GM23248 (cell line): Measurements from ENCODE around the gene GFRA1.

Experiments used
- EZH2 ChIP-seq: fragments of 200-600 bp; sonication (generic); IDR thresholded peaks from 2 replicates; pipeline ENCODE4 v1.6.1; 2018; ENCODE audit warnings: antibody characterized with exemption, mild to moderate bottlenecking; ENCODE audit not compliant: insufficient read depth, poor library complexity, severe bottlenecking
- EZH2phosphoT487 ChIP-seq: fragments of 200-600 bp; sonication (generic); IDR thresholded peaks from 2 replicates; pipeline ENCODE4 v1.6.1; 2018; ENCODE audit warnings: antibody characterized with exemption, moderate library complexity, mild to moderate bottlenecking, low read depth; ENCODE audit not compliant: insufficient read depth

DNA sequence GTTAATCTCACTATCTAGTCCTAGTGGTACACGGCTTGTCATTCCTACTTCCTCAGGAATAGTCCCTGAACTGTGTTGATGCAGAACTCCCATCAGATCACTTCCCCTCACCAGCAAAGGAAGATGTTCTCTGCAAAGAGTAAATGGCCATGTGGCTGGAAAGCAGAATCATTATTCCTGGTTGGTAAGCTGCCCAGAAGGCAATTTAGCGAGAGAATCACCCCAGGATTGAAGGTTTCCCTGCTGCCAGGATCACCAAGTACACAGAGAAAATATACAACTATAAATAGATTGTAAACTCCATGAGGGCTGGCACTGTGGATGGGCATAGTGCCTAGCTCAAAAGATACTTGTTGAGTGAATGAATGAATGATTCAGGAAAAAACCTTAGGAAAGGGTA is 115.0 kb downstream of the GFRA1 start:
- no peak for TF ChIP-seq EZH2
- no peak for TF ChIP-seq EZH2phosphoT487
